Activated T-cell treated with anti-CD3 and anti-CD28 coated beads, Interleukin-2, amount 50 U/mL, for 48 hours (primary cell): ENCODE results near the gene SPACA4.
A peak's percentile ranks its signal among the peaks of the same experiment; 100 is the strongest.
"Not testable (repeated sequence)": the region's sequence is repeated elsewhere in the genome, so short reads cannot be mapped to it uniquely, and the experiment has no call there.

Experiments
- DNase-seq, 2 experiments: peaks; one replicate each; pipeline ENCODE4 v3.0.0-alpha.2; 2020

Gene SPACA4, protein sequence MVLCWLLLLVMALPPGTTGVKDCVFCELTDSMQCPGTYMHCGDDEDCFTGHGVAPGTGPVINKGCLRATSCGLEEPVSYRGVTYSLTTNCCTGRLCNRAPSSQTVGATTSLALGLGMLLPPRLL

DNA sequence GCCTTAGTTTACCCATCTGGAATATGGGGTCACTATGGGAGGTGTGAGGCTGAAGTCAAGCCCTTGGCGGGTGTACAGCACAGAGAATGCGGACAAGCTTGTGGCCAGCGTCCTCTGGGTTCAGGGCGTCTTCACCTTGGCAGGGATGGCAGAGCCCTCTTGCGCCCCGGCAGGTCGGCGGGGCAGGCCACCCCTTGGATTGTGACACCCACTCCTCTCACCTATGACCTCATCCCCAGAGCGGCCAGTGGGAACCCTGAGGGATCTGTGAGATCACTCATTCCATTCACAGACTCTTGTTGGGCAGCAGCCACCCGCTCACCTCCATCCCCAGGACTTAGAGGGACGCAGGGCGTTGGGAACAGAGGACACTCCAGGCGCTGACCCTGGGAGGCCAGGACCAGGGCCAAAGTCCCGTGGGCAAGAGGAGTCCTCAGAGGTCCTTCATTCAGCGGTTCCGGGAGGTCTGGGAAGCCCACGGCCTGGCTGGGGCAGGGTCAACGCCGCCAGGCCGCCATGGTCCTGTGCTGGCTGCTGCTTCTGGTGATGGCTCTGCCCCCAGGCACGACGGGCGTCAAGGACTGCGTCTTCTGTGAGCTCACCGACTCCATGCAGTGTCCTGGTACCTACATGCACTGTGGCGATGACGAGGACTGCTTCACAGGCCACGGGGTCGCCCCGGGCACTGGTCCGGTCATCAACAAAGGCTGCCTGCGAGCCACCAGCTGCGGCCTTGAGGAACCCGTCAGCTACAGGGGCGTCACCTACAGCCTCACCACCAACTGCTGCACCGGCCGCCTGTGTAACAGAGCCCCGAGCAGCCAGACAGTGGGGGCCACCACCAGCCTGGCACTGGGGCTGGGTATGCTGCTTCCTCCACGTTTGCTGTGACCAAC, at the start of gene SPACA4:
Gene SPACA4, plus strand, starts transcription at position 280 of the 896 bp plus-strand sequence. Its CDS starts 237 bp downstream, at position 517.
- DNase-seq, result no peak

DNA sequence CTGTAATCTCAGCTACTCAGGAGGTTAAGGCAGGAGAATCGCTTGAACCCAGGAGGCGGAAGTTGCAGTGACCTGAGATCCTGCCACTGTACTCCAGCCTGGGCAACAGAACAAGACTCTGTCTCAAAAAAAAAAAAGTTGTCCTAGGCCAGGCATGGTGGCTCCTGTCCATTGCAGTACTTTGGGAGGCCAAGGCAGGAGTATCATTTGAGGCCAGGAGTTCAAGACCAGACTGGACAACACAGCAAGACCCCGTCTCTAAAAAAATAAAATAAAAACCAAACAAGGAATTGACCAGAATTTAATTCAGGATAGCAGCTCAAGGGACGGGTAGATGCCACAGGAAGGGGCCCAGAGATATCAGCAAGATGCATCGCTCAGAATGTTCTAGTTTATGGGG, 49.7 kb upstream of the SPACA4 start:
- DNase-seq, result no peak

DNA sequence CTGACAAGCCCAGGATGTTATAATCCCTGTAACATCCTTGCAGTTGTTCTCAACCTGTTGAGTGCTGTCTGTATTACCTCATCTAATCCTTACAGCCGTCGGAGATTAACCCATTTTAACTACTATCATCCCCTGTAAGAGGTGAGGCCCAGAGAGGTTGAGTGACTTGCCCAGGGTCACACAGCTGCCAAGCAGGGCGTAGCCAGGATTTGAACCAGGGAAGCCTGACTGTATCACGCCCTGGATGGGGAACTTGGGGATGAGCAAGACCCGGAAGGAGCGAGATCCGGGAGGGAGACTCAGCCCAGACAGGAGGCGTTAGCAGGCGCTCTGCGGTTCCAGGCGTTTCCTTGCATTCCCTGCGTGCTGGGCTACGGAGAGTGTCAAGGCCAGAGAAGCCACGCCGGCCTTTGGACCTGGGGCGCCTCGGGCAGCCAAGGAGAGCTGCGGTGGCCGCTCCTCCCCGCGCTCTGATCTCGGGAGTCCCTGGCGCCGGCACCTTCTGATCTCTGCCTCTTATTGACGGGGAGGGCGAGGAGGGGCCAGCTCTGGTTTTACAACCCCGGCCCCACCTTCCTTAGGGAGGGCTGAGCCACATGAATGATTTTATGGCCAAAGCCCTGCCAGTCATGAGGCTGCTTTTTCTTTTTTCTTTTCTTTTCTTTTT, 48.4 kb upstream of the SPACA4 start:
- no peak for DNase-seq

DNA sequence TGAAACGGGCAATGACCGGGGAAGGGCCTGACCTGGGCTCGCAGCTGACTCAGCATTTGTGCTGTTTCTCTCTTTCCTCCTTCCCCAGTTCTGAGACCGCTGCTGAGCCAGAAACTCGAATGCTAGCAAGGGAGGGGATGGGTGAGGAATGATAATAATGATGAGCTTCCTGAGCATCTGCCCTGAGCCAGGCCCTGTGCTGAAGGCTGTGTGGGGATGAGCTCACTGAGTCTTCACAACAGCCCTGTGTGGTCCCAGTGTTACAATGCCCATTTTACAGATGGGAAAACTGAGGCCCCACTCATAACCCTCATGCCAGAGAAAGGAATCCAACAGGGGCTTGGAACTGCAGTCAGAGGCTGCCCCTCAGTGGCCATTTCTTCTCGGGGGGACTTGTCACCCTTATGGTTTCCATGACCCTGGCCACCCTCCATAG, 46.4 kb upstream of the SPACA4 start:
- no peak for DNase-seq

DNA sequence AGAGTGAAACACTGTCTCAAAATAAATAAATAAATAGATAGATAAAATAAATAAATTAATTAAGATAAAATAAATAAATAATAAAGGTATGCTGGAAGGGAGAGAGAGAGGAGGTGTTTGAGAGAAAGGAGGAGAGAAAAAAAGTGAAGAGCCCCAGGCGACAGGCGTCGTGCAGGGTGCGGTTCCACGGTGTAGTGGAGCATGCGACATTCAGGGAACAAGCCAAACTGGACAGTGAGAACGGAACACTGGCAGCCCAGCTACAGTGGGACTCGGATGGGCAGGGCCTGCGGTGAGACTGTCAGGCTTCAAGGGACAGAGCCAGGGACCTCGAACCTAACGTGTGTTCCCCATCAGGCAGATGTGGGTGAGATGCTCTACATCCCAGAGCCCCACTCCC, 45.1 kb upstream of the SPACA4 start:
- DNase-seq, result no peak

DNA sequence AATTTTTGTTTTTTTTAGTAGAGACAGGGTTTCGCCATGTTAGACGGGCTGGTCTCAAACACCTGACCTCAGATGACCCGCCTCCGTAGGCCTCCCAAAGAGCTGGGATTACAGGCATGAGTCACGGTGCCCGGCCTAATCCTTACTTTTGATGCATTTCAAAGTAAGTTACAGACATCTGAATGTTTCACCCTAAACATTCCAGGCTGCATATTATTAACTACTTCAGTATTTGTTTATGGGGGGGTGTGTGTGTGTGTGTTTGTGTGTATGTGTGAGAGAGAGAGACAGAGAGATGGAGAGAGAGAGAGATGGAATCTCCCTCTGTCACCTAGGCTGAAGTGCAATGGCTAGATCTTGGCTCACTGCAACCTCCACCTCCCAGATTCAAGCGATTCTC, 41.5 kb upstream of the SPACA4 start:
- no peak for DNase-seq

DNA sequence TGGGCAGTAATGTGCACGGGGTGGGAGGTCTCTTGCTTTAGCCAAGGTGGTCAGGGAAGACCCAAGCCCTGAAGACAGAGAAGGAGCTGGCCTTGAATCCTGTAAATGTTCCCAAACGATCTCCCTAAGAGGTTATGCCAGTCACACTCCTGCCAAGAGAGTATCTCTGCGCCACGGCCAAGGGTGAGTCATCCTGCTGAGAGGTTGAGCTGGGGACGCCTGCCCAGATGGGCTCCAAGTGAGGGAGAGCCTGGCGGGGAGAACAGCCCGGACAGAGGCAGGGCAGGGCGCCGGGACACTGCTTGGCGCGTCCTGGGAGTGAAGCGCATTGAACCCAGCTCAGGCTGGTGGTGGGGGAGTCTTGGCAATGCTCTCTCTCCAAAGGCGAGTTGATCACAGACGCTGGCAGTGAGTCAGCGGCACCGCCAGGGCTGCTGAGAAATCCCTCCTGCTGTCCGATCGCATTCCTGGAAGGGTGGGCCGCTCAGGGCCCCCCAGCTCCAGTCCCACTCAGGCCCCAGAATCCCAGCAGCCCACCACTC, 38.1 kb upstream of the SPACA4 start:
- DNase-seq, result no peak

DNA sequence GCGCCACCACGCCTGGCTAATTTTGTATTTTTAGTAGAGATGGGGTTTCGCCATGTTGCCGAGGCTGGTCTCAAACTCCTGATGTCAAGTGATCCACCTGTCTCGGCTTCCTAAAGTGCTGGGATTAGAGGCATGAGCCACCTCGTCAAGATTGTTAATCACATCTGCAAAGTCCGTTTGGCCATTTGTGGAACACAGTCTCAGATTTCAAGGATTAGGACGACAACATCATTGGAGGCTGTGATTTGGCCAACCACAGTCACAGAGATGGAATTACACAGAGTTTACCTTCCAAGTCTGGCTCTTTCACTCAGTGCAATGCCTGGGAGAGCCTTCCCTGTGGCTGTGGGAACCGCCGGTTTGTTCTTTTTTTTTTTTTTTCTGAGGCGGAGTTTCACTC, 36.7 kb upstream of the SPACA4 start:
- no peak for DNase-seq

DNA sequence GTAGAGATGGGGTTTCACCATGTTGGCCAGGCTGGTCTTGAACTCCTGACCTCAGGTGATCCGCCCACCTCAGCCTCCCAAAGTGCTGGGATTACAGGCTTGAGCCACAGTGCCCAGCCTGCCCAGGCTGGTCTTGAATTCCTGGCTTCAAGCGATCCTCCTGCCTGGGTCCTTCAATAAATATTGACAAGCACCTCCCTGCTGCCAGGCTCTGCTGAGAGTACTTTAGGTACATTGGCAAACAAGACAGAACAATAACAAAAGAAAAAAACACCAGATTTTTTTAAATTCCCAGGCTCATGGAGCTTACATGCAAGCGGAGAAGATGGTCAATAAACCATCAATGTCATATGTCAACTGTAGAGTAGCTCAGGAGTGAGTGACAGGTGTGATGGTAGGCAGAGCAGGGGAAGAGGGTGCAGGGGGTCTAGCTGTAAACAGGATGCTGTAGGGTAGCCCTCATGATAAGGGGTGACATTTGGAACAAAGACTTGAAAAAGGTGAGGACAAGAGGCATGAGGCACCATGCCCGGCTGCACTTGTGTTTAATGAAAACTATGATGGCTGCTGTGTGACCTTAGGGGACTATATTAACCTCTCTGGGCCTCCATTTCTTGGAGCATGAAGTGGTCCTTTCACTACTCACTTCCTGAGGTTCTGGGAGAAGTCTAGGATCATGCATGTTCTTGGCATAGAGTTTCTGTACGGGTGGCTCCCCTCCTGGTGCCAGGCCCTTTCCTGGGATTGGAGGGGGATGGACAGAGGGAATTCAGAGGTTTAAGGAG, 35.0 kb upstream of the SPACA4 start:
- DNase-seq, result no peak

DNA sequence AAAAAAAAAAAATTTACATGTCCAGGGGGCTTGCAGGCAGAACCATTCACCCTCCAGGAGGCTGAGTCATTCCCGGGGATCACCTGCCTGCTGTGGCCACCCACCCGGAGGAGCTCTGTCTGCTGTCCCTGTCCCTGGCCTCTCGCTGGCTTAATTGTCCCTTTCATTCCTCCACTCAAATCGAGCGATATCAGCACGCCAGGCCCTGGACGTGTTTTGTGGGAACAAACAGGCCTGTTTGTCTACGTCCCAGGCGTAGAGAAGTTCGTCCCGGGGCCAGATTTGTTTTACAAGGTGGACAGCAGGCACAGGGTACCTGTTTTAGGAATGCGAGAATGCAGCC, 33.4 kb upstream of the SPACA4 start:
- no peak for DNase-seq

DNA sequence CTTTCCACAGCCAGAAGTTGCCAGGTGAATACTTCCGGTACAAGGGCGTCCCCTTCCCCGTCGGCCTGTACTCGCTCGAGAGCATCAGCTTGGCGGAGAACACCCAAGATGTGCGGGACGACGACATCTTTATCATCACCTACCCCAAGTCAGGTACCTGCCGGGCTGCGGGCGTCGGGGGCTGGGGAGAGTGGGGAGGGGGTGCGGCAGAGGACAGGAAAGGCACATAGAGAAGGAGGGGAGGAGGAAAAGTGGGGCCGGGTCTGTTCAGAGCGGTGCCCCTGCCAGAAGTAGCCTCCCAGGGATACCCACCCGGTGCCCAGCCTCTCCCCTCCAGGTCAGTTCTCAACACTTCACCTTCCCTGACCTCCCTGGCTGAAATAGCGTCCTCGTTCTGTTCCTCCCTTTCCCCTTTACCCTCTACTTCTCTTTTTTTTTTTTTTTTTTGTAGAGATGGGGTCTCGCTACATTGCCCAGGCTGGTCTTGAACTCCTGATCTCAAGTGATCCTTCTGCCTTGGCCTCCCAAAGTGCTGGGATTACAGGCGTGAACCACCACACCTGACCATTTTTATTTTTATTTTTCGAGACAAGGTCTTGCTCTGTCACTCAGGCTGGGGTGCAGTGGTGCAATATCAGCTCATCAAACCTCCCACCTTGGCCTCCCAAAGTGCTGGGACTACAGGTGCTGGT, 30.5 kb upstream of the SPACA4 start:
- no peak for DNase-seq

DNA sequence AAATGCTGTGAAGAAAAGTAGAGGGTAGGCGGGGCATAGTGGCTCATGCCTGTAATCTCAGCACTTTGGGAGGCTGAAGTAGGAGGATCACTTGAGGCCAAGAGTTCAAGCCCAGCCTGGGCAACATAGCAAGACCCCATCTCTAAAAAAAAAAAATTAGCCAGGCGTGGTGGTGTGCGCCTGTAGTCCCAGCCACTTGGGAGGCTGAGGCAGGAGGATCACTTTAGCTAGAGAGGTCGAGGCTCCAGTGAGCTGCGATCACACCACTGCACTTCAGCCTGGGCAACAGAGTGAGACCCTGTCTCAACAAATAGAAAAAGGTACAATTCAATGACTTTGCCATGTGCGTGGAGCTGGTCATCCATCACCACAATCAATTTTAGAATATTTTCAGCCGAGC, 28.6 kb upstream of the SPACA4 start:
- DNase-seq, result not testable (repeated sequence)

DNA sequence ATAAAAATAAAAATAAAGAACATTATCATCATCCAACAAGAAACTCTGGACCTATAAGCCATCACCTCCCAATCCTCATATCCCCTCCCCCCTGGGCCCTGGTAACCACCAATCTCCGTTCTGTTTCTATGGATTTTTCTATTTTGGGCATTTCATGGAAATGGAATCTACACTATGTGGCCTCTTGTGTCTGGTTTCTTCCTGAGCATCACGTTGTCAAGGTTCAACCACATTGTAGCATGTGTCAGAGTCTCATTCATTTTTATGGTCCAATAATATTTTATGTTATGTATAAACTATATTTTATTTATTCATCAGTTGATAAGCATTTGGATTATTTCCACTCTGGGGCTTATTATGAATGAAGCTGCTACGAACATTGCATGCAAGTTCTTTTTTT, 27.7 kb upstream of the SPACA4 start:
- DNase-seq, result no peak

DNA sequence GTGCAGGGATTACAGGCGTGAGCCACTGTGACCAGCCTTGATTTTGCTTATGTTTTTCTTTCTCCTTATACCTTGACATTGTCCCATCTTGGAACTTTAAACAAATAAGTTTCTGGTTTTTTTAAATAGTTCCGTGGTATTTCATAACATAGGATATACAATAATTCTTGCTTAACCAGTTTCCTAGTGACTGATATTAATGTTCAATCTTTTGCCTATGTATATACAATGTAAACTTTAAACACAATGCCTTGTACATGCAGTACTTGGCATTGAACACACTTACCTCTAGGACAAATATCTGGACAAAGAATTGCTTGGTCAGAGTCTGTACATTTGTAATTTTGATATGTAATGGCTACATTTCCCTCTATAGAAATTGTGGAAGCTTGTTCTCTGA, 24.4 kb upstream of the SPACA4 start:
- no peak for DNase-seq

DNA sequence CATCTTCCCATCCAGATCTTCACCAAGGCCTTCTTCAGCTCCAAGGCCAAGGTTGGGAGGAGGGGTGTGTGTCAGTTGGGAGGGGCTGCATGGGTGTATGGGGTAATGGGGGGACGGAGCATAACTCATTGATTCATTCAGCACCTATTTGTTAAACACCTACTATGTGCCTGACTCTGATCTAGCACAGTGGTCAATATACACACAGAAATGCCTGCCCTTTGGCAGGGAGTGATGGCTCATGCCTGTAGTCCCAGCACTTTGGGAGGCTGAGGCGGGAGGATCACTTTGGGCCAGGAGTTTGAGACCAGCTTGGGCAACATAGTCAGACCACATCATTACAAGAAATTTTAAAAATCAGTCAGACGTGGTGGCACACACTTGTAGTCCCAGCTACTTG, 19.2 kb upstream of the SPACA4 start:
- no peak for DNase-seq

DNA sequence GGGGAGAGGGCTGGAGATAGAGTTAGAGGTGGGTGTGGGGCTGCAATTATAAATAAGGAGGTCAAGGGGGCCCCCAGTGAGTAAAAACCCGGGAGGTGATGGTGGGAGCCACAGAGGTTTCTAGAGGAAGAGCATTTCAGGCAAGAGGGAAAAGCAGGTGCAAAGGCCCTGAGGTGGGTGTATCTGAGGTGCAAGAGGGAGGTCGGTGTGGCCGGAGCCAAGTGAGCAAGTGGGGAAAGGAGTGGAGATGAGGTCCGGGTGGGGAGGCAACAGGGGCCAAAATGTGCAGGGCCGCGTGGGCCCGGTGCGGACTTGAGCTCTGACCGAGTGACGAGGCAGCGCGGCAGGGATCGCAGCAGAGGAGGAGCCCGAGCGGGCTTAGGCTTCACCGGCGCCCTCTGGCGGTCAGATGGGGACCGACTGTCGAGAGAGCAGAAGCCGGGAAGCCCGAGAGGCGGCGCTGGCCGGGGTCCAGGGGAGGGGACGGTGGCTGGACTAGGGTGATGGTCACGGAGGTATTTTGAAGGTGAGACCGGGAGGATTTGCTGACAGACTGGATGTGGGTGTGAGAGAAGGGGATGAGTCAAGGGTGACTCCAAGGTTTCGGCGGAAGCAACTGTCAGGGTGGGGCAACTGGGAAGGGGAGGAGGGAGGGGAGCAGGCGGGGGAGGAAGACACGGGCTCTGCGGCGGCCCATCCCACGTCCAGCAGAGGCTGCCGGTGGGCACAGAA, 17.7 kb upstream of the SPACA4 start:
- DNase-seq, result peak; percentile 92

DNA sequence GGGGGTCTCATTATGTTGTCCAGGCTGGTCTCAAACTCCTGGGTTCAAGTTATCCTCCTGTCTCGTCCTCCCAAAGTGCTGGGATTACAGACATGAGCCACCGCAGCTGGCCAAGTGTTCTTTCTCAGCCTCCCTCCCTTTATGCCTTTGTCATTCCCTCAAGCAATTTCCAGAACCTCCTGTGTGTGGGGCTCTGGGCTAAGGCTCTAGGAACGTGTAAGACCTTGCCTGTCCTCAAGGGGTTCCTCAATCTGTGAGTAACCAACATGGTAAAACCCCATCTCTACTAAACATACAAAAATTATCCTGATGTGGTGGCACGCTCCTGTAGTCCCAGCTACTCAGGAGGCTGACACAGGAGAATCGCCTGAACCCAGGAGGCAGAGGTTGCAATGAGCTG, 15.5 kb upstream of the SPACA4 start:
- DNase-seq, result no peak

DNA sequence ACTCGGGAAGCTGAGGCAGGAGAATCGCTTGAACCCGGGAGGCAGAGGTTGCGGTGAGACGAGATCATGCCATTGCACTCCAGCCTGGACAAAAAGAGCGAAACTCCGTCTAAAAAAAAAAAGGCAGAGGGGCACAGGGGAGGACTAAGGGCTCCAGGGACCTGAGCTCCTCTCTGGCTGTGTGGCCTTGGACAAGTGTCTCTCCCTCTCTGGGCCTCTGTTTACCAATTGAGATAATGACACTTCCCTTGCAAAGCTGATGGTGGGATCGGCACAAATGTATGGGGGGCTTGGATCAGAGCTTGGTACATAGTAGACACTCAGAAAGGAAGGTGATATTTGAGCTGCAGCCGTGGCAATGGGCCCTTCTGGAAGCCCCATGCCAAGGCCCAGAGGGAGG, 11.4 kb upstream of the SPACA4 start:
- no peak for DNase-seq

DNA sequence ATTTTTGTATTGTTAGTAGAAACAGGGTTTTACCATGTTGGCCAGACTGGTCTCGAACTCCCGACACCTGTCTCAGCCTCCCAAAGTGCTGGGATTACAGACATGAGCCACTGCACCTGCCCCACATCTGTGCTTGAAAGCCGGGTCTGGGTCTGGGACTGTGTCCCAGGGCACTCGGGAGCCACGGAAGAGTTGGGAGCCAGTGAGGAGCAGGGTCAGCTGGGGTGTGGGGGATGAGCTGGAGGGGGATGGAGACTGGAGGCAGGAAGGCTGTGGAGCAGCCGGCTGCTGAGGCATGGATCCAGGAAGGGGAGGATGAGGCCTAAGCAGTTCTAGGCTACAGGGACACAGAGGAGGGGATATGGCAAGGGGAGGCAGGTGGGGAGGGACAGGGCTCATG, 10.7 kb upstream of the SPACA4 start:
- DNase-seq, result no peak

DNA sequence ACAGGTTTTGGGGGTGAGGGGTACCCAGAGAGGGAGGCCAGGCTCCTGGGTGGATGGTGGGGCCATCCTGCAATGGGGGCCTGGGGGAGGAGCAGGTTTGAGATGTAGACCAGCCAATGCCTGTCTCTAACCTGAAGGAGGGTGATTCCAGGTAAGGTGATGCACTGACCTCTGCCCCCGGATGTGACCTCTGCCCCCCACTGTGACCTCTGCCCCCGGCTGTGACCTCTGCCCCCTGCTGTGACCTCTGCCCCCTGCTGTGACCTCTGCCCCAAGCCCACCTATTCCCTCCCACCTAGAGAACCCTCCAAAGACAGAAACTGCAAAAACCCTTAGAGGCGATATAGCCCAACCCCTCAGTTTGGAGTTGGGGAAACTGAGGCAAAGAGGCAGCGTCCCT, 10.3 kb upstream of the SPACA4 start:
- DNase-seq, result no peak

DNA sequence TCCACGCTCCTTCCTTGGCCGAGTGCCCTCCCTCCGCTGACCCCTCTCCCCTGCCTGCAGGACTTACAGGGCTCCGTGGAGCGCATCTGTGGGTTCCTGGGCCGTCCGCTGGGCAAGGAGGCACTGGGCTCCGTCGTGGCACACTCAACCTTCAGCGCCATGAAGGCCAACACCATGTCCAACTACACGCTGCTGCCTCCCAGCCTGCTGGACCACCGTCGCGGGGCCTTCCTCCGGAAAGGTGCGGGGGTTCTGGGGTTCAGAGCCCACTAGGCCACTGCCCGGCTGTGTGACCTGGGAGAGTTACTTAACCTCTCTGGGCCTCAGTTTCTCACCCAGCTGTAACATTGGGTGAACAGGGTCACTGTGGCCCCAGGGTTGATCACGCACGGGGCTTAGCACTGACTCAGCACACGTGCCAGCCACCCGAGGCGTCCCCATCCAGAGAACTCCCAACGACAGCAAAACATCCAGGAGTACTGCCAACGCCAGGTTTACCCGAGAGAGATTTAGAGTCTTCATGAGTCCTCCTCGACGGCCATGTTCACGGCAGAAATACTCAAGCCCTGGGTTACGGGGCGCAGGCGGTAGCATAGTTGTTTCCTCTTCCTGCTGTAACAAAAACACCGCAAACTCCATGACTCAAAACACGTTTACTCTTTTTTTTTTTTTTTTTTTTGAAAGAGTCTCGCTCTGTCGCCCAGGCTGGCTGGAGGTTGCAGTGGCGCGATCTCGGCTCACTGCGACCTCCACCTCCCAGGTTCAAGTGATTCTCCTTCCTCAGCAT, 9.7 kb upstream of the SPACA4 start:
- DNase-seq, result peak in 1 of 2 experiments; percentile 55
